Measurements from ENCODE around the gene CLMP. TPM values are rescaled to one million over a fixed set of nuclear protein-coding genes. Genes with fewer than 3 reads are reported as not detected.

CLMP gene
- total RNA-seq, 2 experiments from 2014 or later, result 0.09 TPM; not detected in 1

DNA sequence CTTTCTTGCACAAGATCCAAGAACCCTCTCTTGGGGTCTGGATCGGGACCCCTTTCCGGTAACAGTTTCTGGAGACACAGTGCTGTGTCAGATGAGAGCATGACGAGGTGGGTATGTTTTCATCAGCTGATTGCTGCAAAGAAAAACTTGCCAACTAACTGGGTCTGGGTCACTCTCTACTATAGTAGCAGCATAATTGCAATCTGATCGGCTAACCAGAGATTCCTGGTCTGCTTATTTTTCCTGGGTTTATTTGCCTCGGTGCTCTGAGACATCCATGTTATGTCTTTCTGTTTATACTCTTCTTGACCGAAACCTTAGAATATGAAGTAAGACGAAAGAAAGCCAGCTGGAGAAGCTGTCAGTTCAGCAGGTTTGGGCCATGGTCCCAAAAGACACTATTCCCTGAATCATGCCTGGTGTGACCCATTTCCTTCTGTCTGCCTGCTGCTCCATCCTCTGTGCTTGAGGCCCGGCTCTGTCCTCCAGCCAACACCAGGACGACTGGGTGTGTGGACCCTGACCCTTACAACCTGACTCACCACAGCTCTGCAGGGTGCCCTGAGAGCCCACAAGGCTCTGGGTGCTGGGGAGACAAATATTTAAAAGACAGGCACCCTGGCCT lies 24.1 kb upstream of the CLMP start:
- Mint-ChIP-seq H3K27ac (no peak overlapping the region), H3K36me3 (ENCODE audit: low read depth) (no peaks in the 10 kb centered on the region), H3K27me3 (peaks cover 2% of the 10 kb centered on the region), H3K4me3 (no peak overlapping the region), H3K4me1 (ENCODE audit: low read depth) (no peaks in the 10 kb centered on the region), H3K9me3 (peaks cover 4% of the 10 kb centered on the region)
- CTCF ChIA-PET, result interaction anchor here (1.2 kb wide), 1 partner anchor 107 kb away, joined by 3 read pairs; no protein-coding TSS in a partner anchor
- TF ChIP-seq, protein P1, sequence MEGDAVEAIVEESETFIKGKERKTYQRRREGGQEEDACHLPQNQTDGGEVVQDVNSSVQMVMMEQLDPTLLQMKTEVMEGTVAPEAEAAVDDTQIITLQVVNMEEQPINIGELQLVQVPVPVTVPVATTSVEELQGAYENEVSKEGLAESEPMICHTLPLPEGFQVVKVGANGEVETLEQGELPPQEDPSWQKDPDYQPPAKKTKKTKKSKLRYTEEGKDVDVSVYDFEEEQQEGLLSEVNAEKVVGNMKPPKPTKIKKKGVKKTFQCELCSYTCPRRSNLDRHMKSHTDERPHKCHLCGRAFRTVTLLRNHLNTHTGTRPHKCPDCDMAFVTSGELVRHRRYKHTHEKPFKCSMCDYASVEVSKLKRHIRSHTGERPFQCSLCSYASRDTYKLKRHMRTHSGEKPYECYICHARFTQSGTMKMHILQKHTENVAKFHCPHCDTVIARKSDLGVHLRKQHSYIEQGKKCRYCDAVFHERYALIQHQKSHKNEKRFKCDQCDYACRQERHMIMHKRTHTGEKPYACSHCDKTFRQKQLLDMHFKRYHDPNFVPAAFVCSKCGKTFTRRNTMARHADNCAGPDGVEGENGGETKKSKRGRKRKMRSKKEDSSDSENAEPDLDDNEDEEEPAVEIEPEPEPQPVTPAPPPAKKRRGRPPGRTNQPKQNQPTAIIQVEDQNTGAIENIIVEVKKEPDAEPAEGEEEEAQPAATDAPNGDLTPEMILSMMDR (IDR thresholded peaks at IDR 0.05), result no peak
- POLR2A ChIA-PET, result no interaction called here
- intact Hi-C loops (cut with micrococcal nuclease), result no loop called here
- no peak for ATAC-seq
- no peak for DNase-seq

DNA sequence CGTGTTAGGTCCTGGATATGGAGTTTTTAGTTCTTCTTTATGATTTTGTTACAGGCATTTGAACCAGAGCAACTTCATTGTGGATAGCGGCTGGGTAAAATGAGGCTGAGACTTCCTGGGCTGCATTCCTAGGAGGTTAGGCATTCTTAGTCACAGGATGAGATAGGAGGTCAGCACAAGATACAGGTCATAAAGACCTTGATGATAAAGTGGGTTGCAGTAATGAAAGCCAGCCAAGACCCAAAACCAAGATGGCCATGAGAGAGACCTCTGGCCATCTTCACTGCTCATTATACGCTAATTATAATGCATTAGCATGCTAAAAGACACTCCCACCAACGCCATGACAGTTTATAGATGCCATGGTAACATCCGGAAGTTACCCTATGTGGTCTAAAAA lies 23.4 kb upstream of the CLMP start:
- peaks cover 2% of the 10 kb centered on the region for H3K27me3 Mint-ChIP-seq
- TF ChIP-seq, protein P1 (IDR thresholded peaks at IDR 0.05), result no peak
- H3K4me3 Mint-ChIP-seq, result no peak overlapping the region
- H3K27ac Mint-ChIP-seq, result no peak overlapping the region
- H3K9me3 Mint-ChIP-seq, result peaks cover 4% of the 10 kb centered on the region
- DNase-seq (no peak), ATAC-seq (no peak)
- intact Hi-C loops (cut with micrococcal nuclease), result no loop called here
- ChIA-PET CTCF (interaction anchor here (1.0 to 1.7 kb wide), 3 partner anchors 29 to 107 kb away, joined by 3 to 6 read pairs (median 3); no protein-coding TSS in a partner anchor), POLR2A (interaction anchor here (0.7 kb wide), 1 partner anchor 84 kb away, joined by 4 read pairs; no protein-coding TSS in a partner anchor)
- H3K4me1 Mint-ChIP-seq (ENCODE audit: low read depth), result no peaks in the 10 kb centered on the region
- no peaks in the 10 kb centered on the region for H3K36me3 Mint-ChIP-seq (ENCODE audit: low read depth)

DNA sequence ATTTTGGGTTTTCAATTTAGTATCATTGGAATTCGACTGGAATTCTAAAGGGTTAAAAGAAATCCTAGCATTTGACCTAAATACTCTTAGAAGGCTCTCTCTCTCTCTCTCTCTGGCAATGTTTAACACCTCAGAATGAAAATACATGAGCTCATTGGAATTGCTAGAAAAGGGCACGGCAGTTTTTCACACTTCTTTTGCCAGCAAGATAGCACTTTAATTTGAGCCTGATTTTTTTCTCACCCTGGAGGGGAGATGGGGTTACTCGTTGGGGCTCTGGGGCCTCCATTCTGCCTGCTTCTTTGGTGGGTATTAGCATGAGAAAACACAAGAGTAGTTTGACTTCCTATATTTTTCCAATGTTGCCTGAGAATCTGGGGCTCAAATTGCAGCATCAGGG lies 22.8 kb upstream of the CLMP start:
- TF ChIP-seq, protein P1 (IDR thresholded peaks at IDR 0.05), result no peak
- POLR2A ChIA-PET, result interaction anchor here (0.7 kb wide), 1 partner anchor 83 kb away, joined by 4 read pairs; no protein-coding TSS in a partner anchor
- H3K4me3 Mint-ChIP-seq, result no peak overlapping the region
- H3K9me3 Mint-ChIP-seq, result peaks cover 4% of the 10 kb centered on the region
- DNase-seq (no peak), ATAC-seq (no peak)
- intact Hi-C loops (cut with micrococcal nuclease), result no loop called here
- CTCF ChIA-PET, result interaction anchor here (1.0 to 1.7 kb wide), 3 partner anchors 29 to 106 kb away, joined by 3 to 6 read pairs (median 3); no protein-coding TSS in a partner anchor
- no peaks in the 10 kb centered on the region for H3K4me1 Mint-ChIP-seq (ENCODE audit: low read depth)
- peaks cover 2% of the 10 kb centered on the region for H3K27me3 Mint-ChIP-seq
- no peak overlapping the region for H3K27ac Mint-ChIP-seq
- no peaks in the 10 kb centered on the region for H3K36me3 Mint-ChIP-seq (ENCODE audit: low read depth)

DNA sequence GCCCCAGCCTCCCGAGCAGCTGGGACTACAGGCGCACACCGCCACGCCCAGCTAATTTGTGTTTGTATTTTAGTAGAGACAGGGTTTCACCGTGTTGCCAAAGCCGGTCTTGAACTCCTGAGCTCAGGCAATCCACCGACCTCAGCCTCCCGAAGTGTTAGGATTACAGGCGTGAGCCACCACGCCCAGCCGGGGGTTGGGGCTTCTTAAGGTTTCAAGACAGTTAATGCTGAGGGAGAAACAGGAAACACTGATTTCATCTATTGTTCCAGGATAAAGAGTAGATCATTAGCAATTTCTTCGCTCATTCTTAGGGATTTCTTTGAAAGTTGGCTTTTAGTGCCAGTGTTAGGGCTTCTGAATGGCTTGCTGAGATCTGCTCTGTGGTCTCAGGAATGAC lies 21.2 kb upstream of the CLMP start:
- POLR2A ChIA-PET, result no interaction called here
- TF ChIP-seq, protein P1 (IDR thresholded peaks at IDR 0.05), result no peak
- Mint-ChIP-seq H3K4me3 (no peak overlapping the region), H3K4me1 (ENCODE audit: low read depth) (no peaks in the 10 kb centered on the region), H3K36me3 (ENCODE audit: low read depth) (no peaks in the 10 kb centered on the region), H3K27ac (no peak overlapping the region), H3K9me3 (no peaks in the 10 kb centered on the region), H3K27me3 (peaks cover 8% of the 10 kb centered on the region)
- no peak for DNase-seq
- CTCF ChIA-PET, result no interaction called here
- no peak for ATAC-seq
- intact Hi-C loops (cut with micrococcal nuclease), result no loop called here

DNA sequence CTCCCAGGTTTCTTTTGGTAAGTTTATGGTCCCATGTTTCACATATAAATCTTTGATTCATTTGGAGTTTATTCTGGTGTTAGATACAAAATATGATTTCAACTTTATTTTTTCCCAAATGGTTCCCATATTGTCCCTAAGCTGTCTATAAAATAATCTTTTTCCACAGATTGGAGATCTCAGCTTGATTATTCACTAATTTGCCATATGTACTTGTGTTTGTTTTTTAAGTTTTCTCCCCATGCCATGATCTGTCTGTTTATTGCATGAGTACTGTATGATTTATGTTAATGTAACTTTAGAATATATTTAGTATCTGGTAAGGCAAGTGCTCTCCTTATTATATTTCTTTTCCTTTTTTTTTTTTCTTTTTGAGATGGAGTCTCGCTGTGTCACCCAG lies 19.9 kb upstream of the CLMP start:
- ChIA-PET CTCF (no interaction called here), POLR2A (no interaction called here)
- Mint-ChIP-seq H3K27me3 (peaks cover 8% of the 10 kb centered on the region), H3K4me1 (ENCODE audit: low read depth) (no peaks in the 10 kb centered on the region), H3K9me3 (no peaks in the 10 kb centered on the region), H3K4me3 (no peak overlapping the region), H3K36me3 (ENCODE audit: low read depth) (no peaks in the 10 kb centered on the region), H3K27ac (no peak overlapping the region)
- ATAC-seq, result no peak
- TF ChIP-seq, protein P1 (IDR thresholded peaks at IDR 0.05), result no peak
- intact Hi-C loops (cut with micrococcal nuclease), result no loop called here
- no peak for DNase-seq
